Activated naive CD4-positive, alpha-beta T cell treated with anti-CD3 and anti-CD28 coated beads, Interleukin-2, amount 10 ng/mL, durations not matched to agents 7 days and 5 days (primary cell): ENCODE measurements around the gene HMG20B.

Experiments
- CTCF ChIA-PET: fragments of 350-600 bp; sonication (Branson Sonifier 250); formaldehyde crosslinking; loops from one replicate; lab custom pipeline; 2021; ENCODE audit warnings: antibody characterized with exemption; lab: Charles Lee
- DNase-seq: peaks from one replicate; pipeline ENCODE4 v3.0.0-alpha.2; 2020
- H3K27ac Mint-ChIP-seq: one replicate; pipeline ENCODE4 v1.8.0; 2021; ENCODE audit warnings: mild to moderate bottlenecking, moderate library complexity, mixed read lengths
- H3K27me3 Mint-ChIP-seq: one replicate; pipeline ENCODE4 v1.8.0; 2021; ENCODE audit warnings: mild to moderate bottlenecking, mixed read lengths
- H3K36me3 Mint-ChIP-seq: one replicate; pipeline ENCODE4 v1.8.0; 2021; ENCODE audit warnings: mixed read lengths
- H3K4me1 Mint-ChIP-seq: one replicate; pipeline ENCODE4 v1.8.0; 2021; ENCODE audit warnings: mixed read lengths
- H3K4me3 Mint-ChIP-seq: one replicate; pipeline ENCODE4 v1.8.0; 2021; ENCODE audit warnings: mild to moderate bottlenecking, moderate library complexity, mixed read lengths
- H3K9me3 Mint-ChIP-seq: one replicate; pipeline ENCODE4 v1.8.0; 2021; ENCODE audit warnings: mixed read lengths

HMG20B gene

DNA sequence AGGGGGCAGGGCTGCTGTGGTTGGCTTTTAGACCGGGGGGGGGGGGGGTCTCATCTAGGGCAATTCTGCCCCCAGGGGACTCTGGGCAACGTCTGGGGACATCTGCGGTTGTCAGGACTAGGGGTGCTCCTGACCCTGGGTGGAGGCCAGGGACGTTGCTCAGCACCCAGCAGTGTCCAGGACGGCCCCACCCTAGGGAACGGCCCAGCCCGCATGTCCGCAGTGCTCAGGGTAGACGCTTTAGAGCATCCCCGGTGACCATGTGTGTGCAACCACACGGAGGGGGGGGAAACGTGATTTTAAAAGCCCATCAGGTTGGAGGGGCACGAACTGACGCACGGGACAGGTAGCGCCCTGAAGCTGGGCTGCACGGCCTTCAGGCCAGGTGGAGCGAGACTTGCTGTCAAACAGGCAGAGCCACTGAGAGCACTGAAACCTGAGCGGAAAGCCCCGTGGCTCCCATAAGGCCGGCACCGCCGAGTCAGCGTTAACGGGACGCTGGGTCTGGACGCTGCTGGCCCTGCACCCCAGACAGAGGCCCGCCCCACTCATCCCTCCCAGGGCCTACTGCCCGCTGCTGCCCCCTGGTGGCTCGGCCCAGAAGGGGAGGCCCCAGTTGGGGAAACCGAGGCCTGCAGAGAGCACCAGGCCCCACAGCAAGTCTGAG, 45.5 kb downstream of the HMG20B start:
- Mint-ChIP-seq H3K36me3 (peaks cover 3% of the 10 kb centered on the region), H3K27ac (no peak overlapping the region), H3K9me3 (no peaks in the 10 kb centered on the region), H3K4me3 (no peak overlapping the region), H3K4me1 (peaks cover 12% of the 10 kb centered on the region), H3K27me3 (no peaks in the 10 kb centered on the region)
- CTCF ChIA-PET: interaction anchor here (1.3 kb wide), 2 partner anchors 28 to 71 kb away, joined by 3 read pairs; no protein-coding TSS in a partner anchor
- DNase-seq: peak; percentile 60

DNA sequence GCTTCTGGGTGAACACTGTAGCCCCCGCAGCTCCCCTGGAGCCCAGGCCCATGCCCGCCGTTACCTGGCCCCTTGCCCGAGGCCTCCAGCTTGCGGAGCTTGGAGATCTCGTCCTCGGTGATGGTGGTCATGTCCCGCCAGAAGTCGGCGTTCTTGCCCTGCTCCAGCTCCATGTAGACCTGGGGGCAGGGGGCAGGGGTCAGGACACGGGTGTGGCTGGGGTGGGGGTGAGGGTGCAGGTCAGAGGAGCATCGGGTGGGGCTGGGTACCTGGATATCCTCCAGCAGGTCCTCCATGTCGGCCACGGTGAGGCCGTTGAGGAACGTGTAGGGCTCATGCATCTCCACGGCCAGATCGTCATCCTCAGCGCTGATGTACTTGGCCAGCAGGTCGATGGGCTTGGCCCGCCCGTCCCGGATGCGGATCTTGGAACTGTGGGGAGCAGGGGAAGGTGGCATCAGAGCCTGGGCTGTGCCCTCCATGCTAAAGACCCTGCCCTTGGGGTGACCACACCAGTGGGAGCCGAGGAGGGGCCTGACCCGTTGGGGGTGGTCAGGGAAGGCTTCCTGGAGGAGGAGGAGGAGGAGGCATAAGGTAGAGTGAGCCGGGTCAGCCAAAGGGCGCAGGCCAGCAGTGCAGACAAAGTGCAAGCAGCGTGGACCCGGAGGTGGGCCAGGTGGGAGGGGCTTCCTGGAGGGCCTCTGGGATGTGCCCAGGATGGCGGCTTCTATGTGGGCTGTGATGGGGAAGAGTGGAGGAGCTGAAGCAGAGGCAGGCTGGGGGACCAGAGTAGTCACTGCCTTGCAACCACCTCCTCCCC, 46.3 kb downstream of the HMG20B start:
- H3K4me3 Mint-ChIP-seq: no peak overlapping the region
- H3K36me3 Mint-ChIP-seq: peaks cover 3% of the 10 kb centered on the region
- no peaks in the 10 kb centered on the region for H3K27me3 Mint-ChIP-seq
- H3K27ac Mint-ChIP-seq: no peak overlapping the region
- CTCF ChIA-PET: no interaction called here
- peaks cover 13% of the 10 kb centered on the region for H3K4me1 Mint-ChIP-seq
- no peaks in the 10 kb centered on the region for H3K9me3 Mint-ChIP-seq
- no peak for DNase-seq

DNA sequence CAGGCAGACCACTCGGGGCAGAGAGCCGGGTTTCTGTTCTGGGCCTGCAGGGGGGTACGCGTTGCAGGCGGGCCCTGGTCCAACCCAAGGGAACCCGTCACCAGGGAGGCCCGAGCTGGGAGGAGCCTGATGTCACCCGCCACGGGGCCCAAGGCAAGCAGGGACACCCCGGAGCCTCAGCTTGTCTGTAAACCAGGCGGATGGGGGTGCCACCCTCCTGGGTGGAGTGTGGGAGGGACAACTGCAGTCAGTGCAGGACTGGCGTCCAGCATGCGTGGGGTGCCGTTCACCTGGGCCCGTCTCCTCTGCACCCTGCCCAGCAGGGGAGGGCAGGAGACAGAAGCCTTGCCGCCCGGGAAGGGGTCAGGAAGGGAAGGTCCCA, 46.9 kb downstream of the HMG20B start:
- peaks cover 3% of the 10 kb centered on the region for H3K36me3 Mint-ChIP-seq
- no peaks in the 10 kb centered on the region for H3K27me3 Mint-ChIP-seq
- peaks cover 19% of the 10 kb centered on the region for H3K4me1 Mint-ChIP-seq
- no peak for DNase-seq
- H3K4me3 Mint-ChIP-seq: no peak overlapping the region
- no peaks in the 10 kb centered on the region for H3K9me3 Mint-ChIP-seq
- CTCF ChIA-PET: no interaction called here
- no peak overlapping the region for H3K27ac Mint-ChIP-seq

DNA sequence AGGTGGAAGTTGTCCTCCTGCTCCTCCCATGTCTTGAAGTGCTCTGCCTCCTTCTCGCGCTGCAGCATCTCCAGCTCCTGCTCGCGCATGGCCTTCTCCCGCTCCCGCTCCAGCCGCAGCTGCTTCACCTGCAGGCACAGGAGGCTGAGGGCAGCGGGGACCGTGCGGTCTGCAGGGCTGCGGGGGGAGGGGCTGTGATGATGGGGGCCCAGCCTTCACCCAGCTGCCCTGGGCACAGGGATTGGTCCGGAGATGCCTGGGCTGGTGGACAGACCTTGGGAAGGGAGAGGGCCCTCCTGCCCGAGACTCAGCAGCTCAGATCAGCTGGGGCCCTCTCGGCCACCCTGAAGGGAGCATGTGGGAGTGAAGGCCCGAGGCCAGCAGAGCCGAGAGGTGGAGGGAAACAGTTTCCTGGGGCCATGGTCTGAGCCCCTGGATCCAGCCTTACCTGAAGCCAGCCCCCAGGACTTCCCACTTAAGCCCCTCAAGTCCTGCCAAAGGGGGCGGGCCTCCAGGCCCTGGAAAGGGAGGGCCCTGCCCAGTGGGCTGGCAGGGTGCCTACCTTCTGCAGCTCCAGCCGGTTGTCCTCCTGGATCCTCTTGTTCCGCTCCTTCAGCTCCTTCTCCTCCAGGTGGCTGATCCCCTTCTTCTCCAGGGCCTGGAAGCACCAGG, 47.5 kb downstream of the HMG20B start:
- Mint-ChIP-seq H3K9me3 (no peaks in the 10 kb centered on the region), H3K4me1 (peaks cover 23% of the 10 kb centered on the region)
- CTCF ChIA-PET: no interaction called here

DNA sequence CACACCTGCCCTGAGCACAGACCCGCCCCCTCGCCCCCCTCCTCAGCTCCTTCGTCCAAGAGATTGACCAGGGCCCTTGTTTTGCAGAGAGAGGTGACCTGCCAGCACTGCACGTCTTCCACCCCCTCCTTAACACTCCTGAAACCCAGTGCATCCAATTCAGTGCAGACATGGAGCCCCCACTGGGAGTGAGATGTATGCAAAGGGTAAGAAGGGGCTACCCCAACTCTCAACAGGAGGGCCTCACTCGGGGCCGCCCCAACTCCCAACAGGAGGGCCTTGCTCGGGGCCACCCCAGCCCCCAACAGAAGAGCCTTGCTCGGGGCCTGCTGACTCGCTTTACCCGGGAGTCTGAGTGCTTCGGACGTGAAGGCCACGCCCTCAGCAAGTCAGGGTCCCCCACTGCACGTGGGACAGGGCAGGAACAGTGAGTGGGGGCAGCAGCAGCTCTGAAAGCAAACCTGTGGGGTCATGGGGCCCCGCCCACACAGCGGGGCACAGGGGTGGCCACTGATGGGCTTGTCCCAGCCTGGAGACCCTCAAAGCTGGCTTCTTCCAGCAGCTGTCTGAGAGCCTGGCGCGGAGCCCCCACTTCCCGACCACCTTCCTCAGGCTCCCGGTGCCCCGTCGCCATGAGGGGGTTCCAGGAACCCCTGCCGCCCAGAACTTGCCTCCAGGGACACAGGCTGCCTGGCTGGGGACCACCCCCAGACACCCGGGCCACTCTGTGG, 48.2 kb downstream of the HMG20B start:
- Mint-ChIP-seq H3K36me3 (peaks cover 3% of the 10 kb centered on the region), H3K4me1 (peaks cover 29% of the 10 kb centered on the region), H3K9me3 (no peaks in the 10 kb centered on the region), H3K27me3 (no peaks in the 10 kb centered on the region), H3K4me3 (no peak overlapping the region), H3K27ac (no peak overlapping the region)
- CTCF ChIA-PET: interaction anchor here (2.1 kb wide), 1 partner anchor 76 kb away, joined by 5 read pairs; no protein-coding TSS in a partner anchor
- DNase-seq: no peak

More for the DNA sequence above, 47.5 kb downstream of the HMG20B start:
- H3K27me3 Mint-ChIP-seq: no peaks in the 10 kb centered on the region
- H3K27ac Mint-ChIP-seq: no peak overlapping the region
- DNase-seq: no peak
- no peak overlapping the region for H3K4me3 Mint-ChIP-seq
- H3K36me3 Mint-ChIP-seq: peaks cover 3% of the 10 kb centered on the region

DNA sequence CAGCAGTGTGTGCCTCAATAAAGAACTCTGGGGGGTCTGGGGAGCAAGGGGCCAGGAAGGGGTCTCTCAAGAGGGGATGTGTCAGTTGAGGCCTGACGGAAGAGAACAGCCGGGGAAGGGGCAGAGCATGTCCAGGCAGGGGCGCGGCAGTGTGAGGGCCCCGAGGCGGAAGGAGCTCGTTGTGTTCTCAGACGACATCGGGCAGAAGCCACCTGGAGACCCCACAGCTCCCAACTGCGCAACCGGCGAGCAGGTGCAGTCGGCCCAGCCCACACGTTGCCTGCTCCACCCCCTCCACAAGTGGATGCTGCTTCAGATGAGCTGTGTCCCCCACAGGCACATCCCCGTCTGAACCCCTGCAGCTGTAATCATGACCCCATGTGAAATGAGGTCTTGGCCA, 48.9 kb downstream of the HMG20B start:
- Mint-ChIP-seq H3K36me3 (peaks cover 3% of the 10 kb centered on the region), H3K27me3 (no peaks in the 10 kb centered on the region), H3K9me3 (no peaks in the 10 kb centered on the region), H3K4me1 (peaks cover 35% of the 10 kb centered on the region), H3K27ac (no peak overlapping the region), H3K4me3 (no peak overlapping the region)
- CTCF ChIA-PET: interaction anchor here (2.1 kb wide), 1 partner anchor 76 kb away, joined by 5 read pairs; no protein-coding TSS in a partner anchor
- no peak for DNase-seq

DNA sequence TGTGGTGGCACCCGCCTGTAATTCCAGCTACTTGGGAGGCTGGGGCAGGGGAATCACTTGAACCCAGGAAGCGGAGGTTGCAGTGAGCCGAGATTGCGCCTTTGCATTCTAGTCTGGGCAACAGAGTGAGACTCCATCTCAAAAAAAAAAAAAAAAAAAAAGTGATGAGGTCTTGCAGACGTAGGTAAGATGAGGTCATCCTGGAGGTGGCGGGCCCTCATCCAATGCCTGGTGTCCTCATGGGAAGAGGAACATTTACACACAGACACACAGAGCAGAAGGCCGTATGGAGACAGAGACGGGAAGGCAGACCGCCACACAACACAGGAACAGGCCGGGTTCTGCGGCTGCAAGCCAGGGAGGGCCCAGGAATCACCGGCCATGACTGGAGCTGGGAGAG, 49.5 kb downstream of the HMG20B start:
- Mint-ChIP-seq H3K4me3 (no peak overlapping the region), H3K27ac (no peak overlapping the region), H3K9me3 (no peaks in the 10 kb centered on the region), H3K4me1 (peaks cover 39% of the 10 kb centered on the region), H3K36me3 (peaks cover 3% of the 10 kb centered on the region), H3K27me3 (peaks cover 4% of the 10 kb centered on the region)
- DNase-seq: no peak
- CTCF ChIA-PET: interaction anchor here (2.1 kb wide), 1 partner anchor 77 kb away, joined by 5 read pairs; no protein-coding TSS in a partner anchor

DNA sequence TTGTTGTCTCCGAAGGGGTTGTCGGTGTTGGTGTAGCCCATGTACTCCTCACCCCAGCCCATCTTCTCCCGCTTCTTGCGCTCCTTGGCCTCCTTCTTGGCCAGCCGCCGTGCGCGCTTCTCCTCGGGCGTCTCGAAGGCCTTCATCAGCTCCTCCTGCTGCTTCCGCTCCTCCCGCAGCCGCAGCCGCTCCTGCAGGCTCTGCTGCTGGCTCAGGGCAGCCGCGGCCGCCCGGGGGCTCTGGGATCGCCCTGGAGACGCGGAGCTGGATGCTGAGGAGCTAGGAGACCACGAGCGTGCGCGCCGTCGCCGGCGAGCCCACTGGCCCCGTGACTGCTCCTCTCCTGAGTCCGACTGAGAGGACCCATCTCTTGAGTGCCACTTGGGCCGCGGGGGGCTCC, 51.0 kb downstream of the HMG20B start:
- H3K36me3 Mint-ChIP-seq: no peaks in the 10 kb centered on the region
- peaks cover 34% of the 10 kb centered on the region for H3K4me1 Mint-ChIP-seq
- H3K4me3 Mint-ChIP-seq: no peak overlapping the region
- no peak overlapping the region for H3K27ac Mint-ChIP-seq
- DNase-seq: no peak
- H3K27me3 Mint-ChIP-seq: peaks cover 4% of the 10 kb centered on the region
- no peaks in the 10 kb centered on the region for H3K9me3 Mint-ChIP-seq
- CTCF ChIA-PET: no interaction called here

DNA sequence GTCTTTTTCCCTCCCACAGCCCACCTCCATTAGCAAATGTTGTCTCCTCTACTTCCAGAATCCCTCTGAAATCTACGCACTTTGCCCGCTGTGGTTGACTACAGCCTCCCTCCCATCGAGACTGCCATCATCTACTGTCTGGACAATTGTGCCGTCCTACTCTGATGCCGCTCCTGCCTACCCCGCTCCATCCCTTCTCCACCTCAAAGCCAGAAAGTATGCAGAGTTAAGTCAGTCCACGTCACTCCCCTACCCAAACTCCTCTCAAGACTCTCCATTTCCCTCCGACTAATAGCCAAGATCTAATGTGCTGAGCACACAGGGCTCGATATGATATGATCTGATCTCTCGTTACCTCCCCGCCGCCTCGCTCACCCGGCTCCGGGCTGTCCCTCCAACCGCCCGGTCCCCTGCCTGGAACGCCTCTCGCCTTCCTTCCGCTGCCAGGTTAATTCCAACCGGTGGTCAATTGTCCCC, 53.3 kb downstream of the HMG20B start:
- H3K4me1 Mint-ChIP-seq: peaks cover 34% of the 10 kb centered on the region
- H3K4me3 Mint-ChIP-seq: peak overlapping the region; percentile 89
- no peak for DNase-seq
- H3K9me3 Mint-ChIP-seq: no peaks in the 10 kb centered on the region
- H3K36me3 Mint-ChIP-seq: no peaks in the 10 kb centered on the region
- peaks cover 4% of the 10 kb centered on the region for H3K27me3 Mint-ChIP-seq
- peak overlapping the region; percentile 97 for H3K27ac Mint-ChIP-seq
- CTCF ChIA-PET: no interaction called here

DNA sequence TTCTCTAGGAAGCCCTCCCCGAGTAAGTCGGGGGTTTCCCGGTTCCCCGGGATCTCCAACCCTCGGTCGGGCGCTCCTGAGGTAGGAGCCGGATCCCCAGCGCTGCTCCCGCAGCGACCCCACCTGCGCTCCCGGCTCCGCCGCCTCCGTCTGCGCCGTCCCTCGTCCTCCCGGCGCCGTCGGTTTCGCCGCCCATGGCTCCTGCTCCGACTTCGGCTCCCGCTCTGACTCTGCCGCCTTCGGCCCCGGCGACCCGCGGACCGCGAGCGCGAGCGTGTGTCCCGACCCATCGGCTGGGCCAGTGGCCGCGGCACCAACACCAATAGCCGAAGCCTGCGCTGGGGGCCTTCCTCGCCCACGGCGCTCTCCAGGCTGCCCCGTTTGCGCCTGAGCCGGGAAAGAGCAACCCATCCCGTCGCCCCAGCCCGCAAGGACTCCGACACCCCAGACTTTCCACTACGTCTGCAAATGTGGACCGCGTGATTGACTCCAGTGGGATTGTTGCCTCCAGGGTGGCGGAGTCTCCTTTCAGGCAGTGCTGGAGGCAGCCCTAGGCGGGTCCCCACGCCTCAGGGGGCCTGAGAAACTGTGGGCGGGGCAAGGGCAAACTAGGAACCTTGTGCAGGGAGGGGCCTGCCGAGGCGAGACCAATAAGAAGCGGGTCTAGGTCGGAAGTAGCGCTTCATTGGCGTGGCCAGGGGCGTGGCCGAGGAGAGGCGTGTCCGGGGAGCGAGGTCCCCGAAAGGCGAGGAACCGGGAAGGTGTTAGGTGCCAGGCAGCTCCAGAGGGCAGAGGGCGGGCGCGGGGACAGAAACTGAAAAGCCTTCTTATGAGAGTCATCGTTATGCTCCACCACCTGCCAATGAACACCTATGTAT, 54.0 kb downstream of the HMG20B start, which contains the start of gene CACTIN:
Gene CACTIN (minus strand): TSS at position 318 of the 878 bp plus-strand sequence. CDS start 28 bp downstream, at position 290.
- CTCF ChIA-PET: no interaction called here

DNA sequence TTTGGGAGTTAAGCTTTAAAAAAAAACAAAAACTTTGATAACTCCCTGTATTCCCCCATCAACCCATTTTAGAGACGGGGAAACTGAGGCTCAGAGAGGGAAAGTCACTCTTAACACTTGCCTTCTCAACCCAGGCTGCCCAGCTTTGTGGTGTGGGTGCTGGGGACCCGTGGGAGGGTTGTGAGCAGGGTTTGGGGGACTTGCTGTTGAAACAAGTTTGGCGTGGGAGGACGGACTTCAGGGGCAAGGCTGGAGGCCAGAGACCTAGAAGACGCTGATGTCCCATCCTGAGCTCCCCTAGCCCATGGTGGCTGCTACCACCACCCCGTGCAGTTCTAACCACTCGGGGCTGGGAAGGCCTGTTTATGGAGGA, 54.6 kb downstream of the HMG20B start:
- Mint-ChIP-seq H3K27me3 (peaks cover 4% of the 10 kb centered on the region), H3K4me1 (peaks cover 34% of the 10 kb centered on the region), H3K36me3 (no peaks in the 10 kb centered on the region), H3K4me3 (peak overlapping the region; percentile 89), H3K27ac (peak overlapping the region; percentile 97), H3K9me3 (no peaks in the 10 kb centered on the region)
- CTCF ChIA-PET: no interaction called here
- DNase-seq: no peak

More for the DNA sequence above, 54.0 kb downstream of the HMG20B start, which contains the start of gene CACTIN:
- H3K36me3 Mint-ChIP-seq: no peaks in the 10 kb centered on the region
- H3K9me3 Mint-ChIP-seq: no peaks in the 10 kb centered on the region
- H3K4me1 Mint-ChIP-seq: peaks cover 34% of the 10 kb centered on the region
- peaks cover 4% of the 10 kb centered on the region for H3K27me3 Mint-ChIP-seq
- H3K4me3 Mint-ChIP-seq: peak within 1 kb of the TSS; percentile 89
- H3K27ac Mint-ChIP-seq: peak within 1 kb of the TSS; percentile 97
- DNase-seq: peak; percentile 100
